Measurements from ENCODE around the gene OTOG.

Gene OTOG

GRCh38 chr11:17521106-17521900 lies 25.8 kb upstream of the OTOG start:
- no peak for FAIRE-seq

GRCh38 chr11:17522655-17523054 lies 24.4 kb upstream of the OTOG start:
- FAIRE-seq, result no peak

GRCh38 chr11:17524221-17524620 lies 22.8 kb upstream of the OTOG start:
- no peak for FAIRE-seq

- no peak for FAIRE-seq
Measured at GRCh38 chr11:17525570-17525969, 21.5 kb upstream of the OTOG start.

- FAIRE-seq, result no peak
Measured at GRCh38 chr11:17526326-17526725, 20.7 kb upstream of the OTOG start.

- FAIRE-seq, result no peak
Measured at GRCh38 chr11:17526931-17527627, 20.0 kb upstream of the OTOG start.

GRCh38 chr11:17527628-17527995 lies 19.4 kb upstream of the OTOG start:
- no peak for FAIRE-seq

- FAIRE-seq, result no peak
Measured at GRCh38 chr11:17528181-17528691, 18.8 kb upstream of the OTOG start.

- FAIRE-seq, result no peak
Measured at GRCh38 chr11:17528906-17529843, 17.9 kb upstream of the OTOG start.

GRCh38 chr11:17529844-17530185 lies 17.2 kb upstream of the OTOG start:
- no peak for FAIRE-seq

- no peak for FAIRE-seq
Measured at GRCh38 chr11:17531071-17531600, 15.9 kb upstream of the OTOG start.

- FAIRE-seq, result no peak
Measured at GRCh38 chr11:17531636-17532113, 15.4 kb upstream of the OTOG start.

GRCh38 chr11:17532784-17533183 lies 14.3 kb upstream of the OTOG start:
- FAIRE-seq, result no peak

- no peak for FAIRE-seq
Measured at GRCh38 chr11:17533341-17533740, 13.7 kb upstream of the OTOG start.

GRCh38 chr11:17533778-17534415 lies 13.2 kb upstream of the OTOG start:
- FAIRE-seq, result no peak

GRCh38 chr11:17535488-17535887 lies 11.6 kb upstream of the OTOG start:
- FAIRE-seq, result no peak

- FAIRE-seq, result no peak
Measured at GRCh38 chr11:17537261-17537660, 9.8 kb upstream of the OTOG start.

- no peak for FAIRE-seq
Measured at GRCh38 chr11:17538054-17538453, 9.0 kb upstream of the OTOG start.

- FAIRE-seq, result no peak
Measured at GRCh38 chr11:17538731-17539130, 8.3 kb upstream of the OTOG start.

GRCh38 chr11:17540807-17541206 lies 6.3 kb upstream of the OTOG start:
- no peak for FAIRE-seq

- FAIRE-seq, result no peak
Measured at GRCh38 chr11:17541330-17541885, 5.7 kb upstream of the OTOG start.

- FAIRE-seq, result no peak
Measured at GRCh38 chr11:17542249-17542648, 4.8 kb upstream of the OTOG start.
